K562 (cell line): ENCODE measurements around the gene SLC9A3. TPM values are rescaled to one million over a fixed set of nuclear protein-coding genes. Genes with fewer than 3 reads are reported as not detected.

ENCODE experiments used
- CGGBP1 ChIP-seq: fragments of 250-450 bp; sonication (Bioruptor Pico); IDR thresholded peaks from 2 replicates; pipeline ENCODE4 v1.9.0; 2021; ENCODE audit warnings: mild to moderate bottlenecking
- HMGXB4 ChIP-seq: sonication (generic); formaldehyde crosslinking; IDR thresholded peaks from 2 replicates; pipeline ENCODE4 v1.8.1; 2023; ENCODE audit warnings: mild to moderate bottlenecking, missing genetic modification reagents
- MNT ChIP-seq, 2 experiments: fragments of 450-650 bp; conservative IDR thresholded peaks; 2 replicates each; pipeline ENCODE4 v1.6.1; 2017; ENCODE audit warnings: mild to moderate bottlenecking in 2 of 2, moderate library complexity in 2 of 2
- PHTF2 ChIP-seq: fragments of 250-450 bp; sonication (Bioruptor Pico); IDR thresholded peaks from 2 replicates; pipeline ENCODE4 v1.5.0; 2021; ENCODE audit warnings: mild to moderate bottlenecking
- PTTG1 ChIP-seq: fragments of 450-650 bp; IDR thresholded peaks from 2 replicates; pipeline ENCODE4 v1.6.1; 2016; ENCODE audit warnings: low read depth, mild to moderate bottlenecking, missing genetic modification characterization, missing compliant biosample characterization
- SP2 ChIP-seq: IDR thresholded peaks from 2 replicates; pipeline ENCODE4 v1.6.1; 2011; ENCODE audit warnings: mild to moderate bottlenecking, low read depth, low read length, moderate library complexity; ENCODE audit not compliant: poor library complexity, severe bottlenecking; ENCODE audit errors: extremely low read depth
- SREBF2 ChIP-seq: sonication (generic); formaldehyde crosslinking; IDR thresholded peaks from 2 replicates; pipeline ENCODE4 v1.4.0; 2020; ENCODE audit warnings: mild to moderate bottlenecking, missing genetic modification reagents
- ZFX ChIP-seq: sonication (generic); formaldehyde crosslinking; IDR thresholded peaks from 2 replicates; pipeline ENCODE4 v1.8.0; 2022; ENCODE audit warnings: mild to moderate bottlenecking, missing genetic modification reagents, moderate library complexity
- ZNF143 ChIP-seq: sonication (generic); formaldehyde crosslinking; IDR thresholded peaks from 2 replicates; pipeline ENCODE4 v1.9.0; 2022; ENCODE audit warnings: mild to moderate bottlenecking, missing genetic modification reagents
- ZNF232 ChIP-seq: sonication (generic); formaldehyde crosslinking; IDR thresholded peaks from 2 replicates; pipeline ENCODE4 v1.8.0; 2022; ENCODE audit warnings: mild to moderate bottlenecking, missing genetic modification reagents
- ZNF717 ChIP-seq: fragments of 250-450 bp; sonication (Bioruptor Pico); IDR thresholded peaks from 2 replicates; pipeline ENCODE4 v1.5.0; 2021
- polyA plus RNA-seq, 8 experiments: library from polyadenylated mRNA; depleted of rRNA in 4 of 8; stranded (reverse) in 5 of 8; unstranded in 3 of 8; fragments of >200 nt; fragmentation: Nextera tagmentation in 2 of 8; fragmentation: Illumina TruSeq in 1 of 8; extraction: Ambion mirVana in 2 of 8; extraction: Trizol in 1 of 8; gene quantifications; 2 replicates each; pipeline versions ENCODE4 v1.2.1 to v1.2.3, GENCODE V29; 2011 to 2014; ENCODE audit warnings: inconsistent platforms in 1 of 8, missing spikeins in 1 of 8
- total RNA-seq, 7 experiments: library from RNA; depleted of rRNA in 6 of 7; stranded (reverse); fragments of >200 nt in 6 of 7; fragmentation: Illumina TruSeq in 2 of 7; extraction: Trizol in 2 of 7; gene quantifications; 2 replicates each; pipeline versions ENCODE4 v1.2.1 to v1.2.3, GENCODE V29; 2011 to 2021; ENCODE audit warnings: low replicate concordance in 1 of 7
- TF ChIP-seq, protein P1 (sequence below): fragments of 450-650 bp; IDR thresholded peaks from 2 replicates; pipeline ENCODE4 v1.6.1; 2016; ENCODE audit warnings: mild to moderate bottlenecking
- TF ChIP-seq, protein P2 (sequence below): IDR thresholded peaks from 2 replicates; pipeline ENCODE4 v1.6.1; 2012; ENCODE audit warnings: low read depth, low read length, improper control_type of control experiment, borderline replicate concordance

The SLC9A3 gene
- total and polyA plus RNA-seq, 9 of the 15 experiments (the other 6 are each of a cell fraction or from before 2014, with no cell fraction given) = 1.5 to 5.8 (median 3.7) TPM; not detected in 2

DNA sequence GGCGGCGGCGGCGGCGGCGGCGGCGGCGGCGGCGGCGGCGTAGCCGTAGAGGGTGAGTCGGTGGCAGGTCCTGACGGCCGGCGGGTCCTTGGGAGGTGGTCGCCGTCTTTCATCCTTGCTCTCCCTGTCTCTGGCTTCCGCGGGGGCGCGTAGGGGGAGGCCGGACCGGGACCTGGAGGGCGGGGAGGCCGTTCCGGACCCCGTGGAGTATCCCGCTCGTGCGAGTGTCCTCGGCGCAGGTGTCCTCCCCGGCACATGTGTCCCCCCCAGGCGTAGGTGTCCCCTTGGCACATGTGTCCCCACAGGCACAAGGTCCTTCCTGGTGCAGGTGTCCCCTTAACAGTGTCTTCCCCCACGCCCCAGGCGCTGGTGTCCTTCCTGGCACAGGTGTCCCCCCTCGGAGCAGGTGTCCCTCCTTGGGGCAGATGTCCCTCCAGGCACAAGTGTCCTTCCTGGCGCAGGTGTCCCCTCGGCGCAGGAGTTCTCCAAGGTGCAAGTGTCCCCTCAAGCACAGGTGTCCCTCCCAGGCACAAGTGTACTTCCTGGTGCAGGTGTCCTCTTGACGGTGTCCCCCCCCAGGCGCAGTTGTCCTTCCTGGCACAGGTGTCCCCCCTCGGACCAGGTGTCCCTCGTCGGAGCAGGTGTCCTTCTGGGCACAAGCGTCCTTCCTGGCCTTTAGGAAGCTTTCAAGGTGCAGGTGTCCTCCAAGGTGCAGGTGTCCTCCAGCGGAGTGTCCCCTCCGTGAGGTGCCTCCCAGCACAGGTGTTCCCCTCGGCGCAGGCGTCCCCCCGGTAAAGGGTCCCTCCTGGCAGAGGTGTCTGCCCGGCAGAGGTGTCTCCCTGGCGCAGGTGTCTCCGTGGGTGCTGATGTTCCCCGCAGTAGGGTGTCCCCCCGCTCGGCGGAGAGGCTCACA, 80.8 kb downstream of the SLC9A3 start (continued):
- TF ChIP-seq, protein P1, sequence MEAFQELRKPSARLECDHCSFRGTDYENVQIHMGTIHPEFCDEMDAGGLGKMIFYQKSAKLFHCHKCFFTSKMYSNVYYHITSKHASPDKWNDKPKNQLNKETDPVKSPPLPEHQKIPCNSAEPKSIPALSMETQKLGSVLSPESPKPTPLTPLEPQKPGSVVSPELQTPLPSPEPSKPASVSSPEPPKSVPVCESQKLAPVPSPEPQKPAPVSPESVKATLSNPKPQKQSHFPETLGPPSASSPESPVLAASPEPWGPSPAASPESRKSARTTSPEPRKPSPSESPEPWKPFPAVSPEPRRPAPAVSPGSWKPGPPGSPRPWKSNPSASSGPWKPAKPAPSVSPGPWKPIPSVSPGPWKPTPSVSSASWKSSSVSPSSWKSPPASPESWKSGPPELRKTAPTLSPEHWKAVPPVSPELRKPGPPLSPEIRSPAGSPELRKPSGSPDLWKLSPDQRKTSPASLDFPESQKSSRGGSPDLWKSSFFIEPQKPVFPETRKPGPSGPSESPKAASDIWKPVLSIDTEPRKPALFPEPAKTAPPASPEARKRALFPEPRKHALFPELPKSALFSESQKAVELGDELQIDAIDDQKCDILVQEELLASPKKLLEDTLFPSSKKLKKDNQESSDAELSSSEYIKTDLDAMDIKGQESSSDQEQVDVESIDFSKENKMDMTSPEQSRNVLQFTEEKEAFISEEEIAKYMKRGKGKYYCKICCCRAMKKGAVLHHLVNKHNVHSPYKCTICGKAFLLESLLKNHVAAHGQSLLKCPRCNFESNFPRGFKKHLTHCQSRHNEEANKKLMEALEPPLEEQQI = no peak
- TF ChIP-seq PHTF2 (CRISPR knock-in tag) = no peak
- TF ChIP-seq ZFX = peak; percentile 19; the same call in 1 of the 2 replicates
- TF ChIP-seq MNT (conservative IDR thresholded peaks at IDR 0.05) = peak in 1 of 2 experiments; percentile 34; a peak in 2 of 4 replicates
- TF ChIP-seq HMGXB4 (CRISPR knock-in tag) = 0 out of 2 replicates have a peak, but pooled peaks have one; percentile 39
- TF ChIP-seq ZNF232 (CRISPR knock-in tag) = no peak
- no peak for TF ChIP-seq CGGBP1 (CRISPR knock-in tag)
- no peak for TF ChIP-seq PTTG1 (tag)
- TF ChIP-seq ZNF717 = no peak
- no peak for TF ChIP-seq SP2
- TF ChIP-seq ZNF143 (CRISPR knock-in tag) = 0 out of 2 replicates have a peak, but pooled peaks have one; percentile 25
- no peak for TF ChIP-seq SREBF2
- TF ChIP-seq, protein P2, sequence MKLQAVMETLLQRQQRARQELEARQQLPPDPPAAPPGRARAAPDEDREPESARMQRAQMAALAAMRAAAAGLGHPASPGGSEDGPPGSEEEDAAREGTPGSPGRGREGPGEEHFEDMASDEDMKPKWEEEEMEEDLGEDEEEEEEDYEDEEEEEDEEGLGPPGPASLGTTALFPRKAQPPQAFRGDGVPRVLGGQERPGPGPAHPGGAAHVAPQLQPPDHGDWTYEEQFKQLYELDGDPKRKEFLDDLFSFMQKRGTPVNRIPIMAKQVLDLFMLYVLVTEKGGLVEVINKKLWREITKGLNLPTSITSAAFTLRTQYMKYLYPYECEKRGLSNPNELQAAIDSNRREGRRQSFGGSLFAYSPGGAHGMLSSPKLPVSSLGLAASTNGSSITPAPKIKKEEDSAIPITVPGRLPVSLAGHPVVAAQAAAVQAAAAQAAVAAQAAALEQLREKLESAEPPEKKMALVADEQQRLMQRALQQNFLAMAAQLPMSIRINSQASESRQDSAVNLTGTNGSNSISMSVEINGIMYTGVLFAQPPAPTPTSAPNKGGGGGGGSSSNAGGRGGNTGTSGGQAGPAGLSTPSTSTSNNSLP = no peak
